Progenitor cell of endocrine pancreas (in vitro differentiated cells): ENCODE measurements around the gene NADK. TPM values are rescaled to one million over a fixed set of nuclear protein-coding genes. Genes with fewer than 3 reads are reported as not detected.
A peak's percentile ranks its signal among the peaks of the same experiment; 100 is the strongest.

ENCODE experiments used
- DNase-seq: peaks from one replicate; pipeline ENCODE4 v3.0.0; 2021; ENCODE audit warnings: low spot score; ENCODE audit not compliant: unreplicated experiment
- H3K27ac Mint-ChIP-seq: 2 replicates; pipeline ENCODE4 v1.8.0; 2021; ENCODE audit warnings: mild to moderate bottlenecking, moderate library complexity, mixed read lengths
- H3K27me3 Mint-ChIP-seq: 2 replicates; pipeline ENCODE4 v1.8.0; 2021; ENCODE audit warnings: mixed read lengths
- H3K36me3 Mint-ChIP-seq: 2 replicates; pipeline ENCODE4 v1.8.0; 2022; ENCODE audit warnings: mixed read lengths; ENCODE audit not compliant: insufficient read depth
- H3K4me1 Mint-ChIP-seq: 2 replicates; pipeline ENCODE4 v1.8.0; 2021; ENCODE audit warnings: low read depth, mixed read lengths
- H3K4me3 Mint-ChIP-seq: 2 replicates; pipeline ENCODE4 v1.8.0; 2021; ENCODE audit warnings: low read depth, mild to moderate bottlenecking, moderate library complexity, mixed read lengths
- H3K9me3 Mint-ChIP-seq: 2 replicates; pipeline ENCODE4 v1.8.0; 2021; ENCODE audit warnings: low read depth, mixed read lengths
- CTCF ChIP-seq: fragments of 200-600 bp; sonication (generic); IDR thresholded peaks from one replicate; pipeline ENCODE4 v1.5.0; 2021; ENCODE audit warnings: antibody characterized with exemption, mild to moderate bottlenecking; ENCODE audit not compliant: unreplicated experiment
- total RNA-seq: library from RNA; stranded (reverse); gene quantifications from 2 replicates; pipeline ENCODE4 v1.2.1, GENCODE V29; 2021

Gene NADK
- total RNA-seq, 1 donor from 2014 or later = 87.8 TPM

GRCh38 chr1:1782399-1783221 is 4.3 kb upstream of the NADK start:
- Mint-ChIP-seq H3K36me3 (peaks cover 9% of the 10 kb centered on the region), H3K9me3 (no peaks in the 10 kb centered on the region), H3K4me1 (peaks cover 18% of the 10 kb centered on the region), H3K27ac (peak overlapping the region; percentile 84), H3K4me3 (peak overlapping the region; percentile 57), H3K27me3 (no peaks in the 10 kb centered on the region)
- no peak for TF ChIP-seq CTCF
- peak; percentile 31 for DNase-seq

GRCh38 chr1:1781526-1781903 is 3.2 kb upstream of the NADK start:
- H3K4me3 Mint-ChIP-seq = peak overlapping the region; percentile 50
- peaks cover 2% of the 10 kb centered on the region for H3K36me3 Mint-ChIP-seq
- H3K27me3 Mint-ChIP-seq = no peaks in the 10 kb centered on the region
- peak overlapping the region; percentile 45 for H3K27ac Mint-ChIP-seq
- H3K9me3 Mint-ChIP-seq = no peaks in the 10 kb centered on the region
- peaks cover 25% of the 10 kb centered on the region for H3K4me1 Mint-ChIP-seq
- DNase-seq = no peak
- no peak for TF ChIP-seq CTCF

- peaks cover 30% of the 10 kb centered on the region for H3K4me1 Mint-ChIP-seq
- no peaks in the 10 kb centered on the region for H3K9me3 Mint-ChIP-seq
- H3K27ac Mint-ChIP-seq = peak overlapping the region; percentile 45
- no peaks in the 10 kb centered on the region for H3K27me3 Mint-ChIP-seq
- H3K4me3 Mint-ChIP-seq = no peak overlapping the region
- peaks cover 2% of the 10 kb centered on the region for H3K36me3 Mint-ChIP-seq
- no peak for TF ChIP-seq CTCF
- no peak for DNase-seq
These were observed 2.6 kb upstream of the NADK start for GRCh38 chr1:1780598-1781525.

- Mint-ChIP-seq H3K4me1 (peaks cover 39% of the 10 kb centered on the region), H3K4me3 (peak overlapping the region; percentile 70), H3K27me3 (no peaks in the 10 kb centered on the region), H3K36me3 (peaks cover 2% of the 10 kb centered on the region), H3K27ac (peak overlapping the region; percentile 90), H3K9me3 (no peaks in the 10 kb centered on the region)
- no peak for TF ChIP-seq CTCF
- no peak for DNase-seq
These were observed 1.7 kb upstream of the NADK start for GRCh38 chr1:1779691-1780597.

- Mint-ChIP-seq H3K27ac (peak overlapping the region; percentile 90), H3K4me3 (peak overlapping the region; percentile 70), H3K27me3 (no peaks in the 10 kb centered on the region), H3K9me3 (no peaks in the 10 kb centered on the region), H3K4me1 (peaks cover 39% of the 10 kb centered on the region), H3K36me3 (peaks cover 2% of the 10 kb centered on the region)
- DNase-seq = no peak
- TF ChIP-seq CTCF = no peak
These were observed 1.0 kb upstream of the NADK start for GRCh38 chr1:1779320-1779675.
